ENCODE measurements around the gene SDC1. TPM values are rescaled to one million over a fixed set of nuclear protein-coding genes. Genes with fewer than 3 reads are reported as not detected.

SDC1 gene
- total RNA-seq, 1 donor = 13.0 TPM

DNA sequence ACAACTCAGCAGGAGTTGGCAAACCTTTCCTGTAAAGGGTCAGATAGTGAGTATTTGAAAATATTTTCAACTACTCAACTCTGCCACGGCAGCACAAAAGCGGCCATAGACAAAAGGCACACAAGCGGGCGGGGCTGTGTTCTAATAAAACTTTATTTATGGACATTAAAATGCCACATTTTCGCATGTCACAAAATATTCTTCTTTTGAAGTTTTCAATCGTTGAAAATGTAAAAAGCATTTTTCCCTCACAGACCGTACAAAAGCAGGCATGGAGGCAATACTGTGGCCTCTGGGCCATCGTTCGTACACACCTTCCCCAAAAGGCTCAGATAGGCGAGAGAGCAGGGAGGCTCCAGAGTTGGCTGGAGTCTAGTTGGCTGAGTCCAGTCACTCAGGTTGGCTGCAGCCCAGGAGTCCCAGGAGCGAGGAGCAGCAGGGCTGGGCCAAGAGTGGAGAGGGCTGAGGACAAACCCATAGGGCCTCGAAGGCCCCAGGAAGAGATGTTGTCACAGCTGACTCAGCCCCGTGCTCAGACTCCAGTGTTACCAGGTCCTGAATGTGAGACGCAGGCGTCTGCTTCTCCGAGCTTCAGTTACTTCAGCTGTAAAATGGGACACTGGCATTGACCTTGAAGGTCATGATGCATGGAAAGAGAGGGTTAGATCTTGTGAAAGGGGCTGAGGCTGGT, 42.5 kb downstream of the SDC1 start:
- peak; percentile 78 for DNase-seq (ENCODE audit: low read depth)
- H3K4me3 ChIP-seq (ENCODE audit: low read depth, low read length) = no peak overlapping the region
- TF ChIP-seq, protein P1, sequence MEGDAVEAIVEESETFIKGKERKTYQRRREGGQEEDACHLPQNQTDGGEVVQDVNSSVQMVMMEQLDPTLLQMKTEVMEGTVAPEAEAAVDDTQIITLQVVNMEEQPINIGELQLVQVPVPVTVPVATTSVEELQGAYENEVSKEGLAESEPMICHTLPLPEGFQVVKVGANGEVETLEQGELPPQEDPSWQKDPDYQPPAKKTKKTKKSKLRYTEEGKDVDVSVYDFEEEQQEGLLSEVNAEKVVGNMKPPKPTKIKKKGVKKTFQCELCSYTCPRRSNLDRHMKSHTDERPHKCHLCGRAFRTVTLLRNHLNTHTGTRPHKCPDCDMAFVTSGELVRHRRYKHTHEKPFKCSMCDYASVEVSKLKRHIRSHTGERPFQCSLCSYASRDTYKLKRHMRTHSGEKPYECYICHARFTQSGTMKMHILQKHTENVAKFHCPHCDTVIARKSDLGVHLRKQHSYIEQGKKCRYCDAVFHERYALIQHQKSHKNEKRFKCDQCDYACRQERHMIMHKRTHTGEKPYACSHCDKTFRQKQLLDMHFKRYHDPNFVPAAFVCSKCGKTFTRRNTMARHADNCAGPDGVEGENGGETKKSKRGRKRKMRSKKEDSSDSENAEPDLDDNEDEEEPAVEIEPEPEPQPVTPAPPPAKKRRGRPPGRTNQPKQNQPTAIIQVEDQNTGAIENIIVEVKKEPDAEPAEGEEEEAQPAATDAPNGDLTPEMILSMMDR (IDR thresholded peaks at IDR 0.05; ENCODE audit: insufficient read depth, low read length) = no peak

- H3K4me3 ChIP-seq (ENCODE audit: low read depth, low read length) = no peak overlapping the region
- DNase-seq (ENCODE audit: low read depth) = no peak
- TF ChIP-seq, protein P1 (IDR thresholded peaks at IDR 0.05; ENCODE audit: insufficient read depth, low read length) = no peak
Observed at GRCh38 chr2:20181761-20182160, 43.2 kb downstream of the SDC1 start.

GRCh38 chr2:20180676-20181648, 44.0 kb downstream of the SDC1 start:
- TF ChIP-seq, protein P1 (IDR thresholded peaks at IDR 0.05; ENCODE audit: insufficient read depth, low read length) = no peak
- DNase-seq (ENCODE audit: low read depth) = no peak
- no peak overlapping the region for H3K4me3 ChIP-seq (ENCODE audit: low read depth, low read length)

- no peak overlapping the region for H3K4me3 ChIP-seq (ENCODE audit: low read depth, low read length)
- no peak for DNase-seq (ENCODE audit: low read depth)
- TF ChIP-seq, protein P1 (IDR thresholded peaks at IDR 0.05; ENCODE audit: insufficient read depth, low read length) = no peak
Observed at GRCh38 chr2:20179755-20180594, 45.0 kb downstream of the SDC1 start.

- DNase-seq (ENCODE audit: low read depth) = no peak
- no peak overlapping the region for H3K4me3 ChIP-seq (ENCODE audit: low read depth, low read length)
- TF ChIP-seq, protein P1 (IDR thresholded peaks at IDR 0.05; ENCODE audit: insufficient read depth, low read length) = no peak
Observed at GRCh38 chr2:20179466-20179754, 45.5 kb downstream of the SDC1 start.

DNA sequence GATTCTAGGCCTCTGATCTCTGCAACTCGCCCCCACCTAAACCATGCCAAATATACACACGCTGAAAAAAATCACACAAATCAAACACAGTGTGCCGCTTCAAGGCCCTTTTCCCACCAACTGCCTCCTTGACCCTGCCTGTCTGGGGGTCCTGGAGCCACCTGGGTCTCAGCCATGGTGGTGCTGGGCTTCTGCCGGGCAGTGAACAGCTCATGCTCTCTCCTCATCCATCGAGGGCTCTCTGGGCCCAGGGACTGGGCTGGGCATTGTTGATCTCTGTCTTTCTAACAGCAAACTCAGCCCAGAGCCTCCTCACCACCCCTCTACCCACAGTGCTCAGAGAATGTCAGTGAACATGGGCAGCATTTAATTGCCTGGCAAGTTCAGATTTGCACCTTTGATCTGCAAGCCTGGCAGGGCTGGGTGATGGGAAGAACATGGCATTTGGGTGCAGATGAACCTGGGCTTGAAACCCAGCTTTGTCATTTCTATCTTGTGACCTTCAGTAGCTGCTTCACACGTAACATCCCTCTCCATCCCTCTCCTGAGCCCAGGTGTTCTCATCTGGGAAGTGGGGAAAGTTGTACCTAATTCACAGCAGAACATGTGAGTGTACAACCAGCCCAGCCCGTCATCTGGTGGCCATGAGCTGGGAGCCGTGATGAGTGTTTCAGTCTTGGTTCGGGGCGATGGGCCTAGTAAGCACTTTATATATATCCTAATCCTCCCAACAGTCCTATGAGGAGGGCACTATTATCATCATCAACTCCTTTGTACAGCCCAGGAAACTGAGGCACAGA, 46.1 kb downstream of the SDC1 start:
- no peak for DNase-seq (ENCODE audit: low read depth)
- TF ChIP-seq, protein P1 (IDR thresholded peaks at IDR 0.05; ENCODE audit: insufficient read depth, low read length) = no peak
- no peak overlapping the region for H3K4me3 ChIP-seq (ENCODE audit: low read depth, low read length)
